ENCODE measurements around the gene ZFR.
"Not testable (repeated sequence)": the region's sequence is repeated elsewhere in the genome, so short reads cannot be mapped to it uniquely, and the experiment has no call there.

ZFR gene

GRCh38 chr5:32421075-32421474 lies 23.5 kb downstream of the ZFR start:
- no peak overlapping the region for H2AFZ ChIP-seq (ENCODE audit: low read depth, low read length)
- H3K27me3 ChIP-seq (ENCODE audit: insufficient read depth, low read length): no peaks in the 10 kb centered on the region
- no peak overlapping the region for H3K4me3 ChIP-seq (ENCODE audit: low read length)
- peaks cover 3% of the 10 kb centered on the region for H3K4me1 ChIP-seq (ENCODE audit: insufficient read depth, low read length)
- H3K9me3 ChIP-seq (ENCODE audit: low read length): peaks cover 3% of the 10 kb centered on the region
- H3K36me3 ChIP-seq (ENCODE audit: insufficient read depth, low read length): peaks cover 19% of the 10 kb centered on the region

- H3K4me1 ChIP-seq (ENCODE audit: insufficient read depth, low read length): peaks cover 3% of the 10 kb centered on the region
- peaks cover 2% of the 10 kb centered on the region for H3K9me3 ChIP-seq (ENCODE audit: low read length)
- H3K36me3 ChIP-seq (ENCODE audit: insufficient read depth, low read length): peaks cover 25% of the 10 kb centered on the region
- no peak overlapping the region for H3K4me3 ChIP-seq (ENCODE audit: low read length)
- H3K27me3 ChIP-seq (ENCODE audit: insufficient read depth, low read length): no peaks in the 10 kb centered on the region
- H2AFZ ChIP-seq (ENCODE audit: low read depth, low read length): no peak overlapping the region
Observed at GRCh38 chr5:32420506-32420905, 24.0 kb downstream of the ZFR start.

DNA sequence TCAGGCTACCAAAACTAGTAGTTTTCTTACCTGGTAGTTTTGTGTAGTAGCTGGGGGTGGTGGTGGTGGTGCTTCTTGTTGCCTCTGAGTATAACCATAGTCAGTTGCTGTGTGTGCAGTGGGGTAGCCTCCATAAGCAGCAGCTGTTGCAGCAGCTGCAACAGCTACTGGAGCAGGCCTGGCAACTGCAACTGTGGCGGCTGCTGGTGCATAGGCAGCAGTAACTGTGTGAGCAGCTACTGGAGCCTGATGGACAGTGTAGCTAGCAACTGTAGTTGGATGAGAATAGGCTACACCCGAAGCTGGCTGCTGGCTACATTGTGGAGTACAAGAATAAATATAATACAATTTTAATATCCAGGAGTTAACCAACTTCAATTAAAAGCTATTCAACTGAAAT lies 24.7 kb downstream of the ZFR start:
- Histone ChIP-seq H3K9me3 (ENCODE audit: low read length) (no peaks in the 10 kb centered on the region), H2AFZ (ENCODE audit: low read depth, low read length) (no peak overlapping the region), H3K36me3 (ENCODE audit: insufficient read depth, low read length) (peaks cover 32% of the 10 kb centered on the region), H3K27me3 (ENCODE audit: insufficient read depth, low read length) (no peaks in the 10 kb centered on the region), H3K4me1 (ENCODE audit: insufficient read depth, low read length) (peaks cover 3% of the 10 kb centered on the region), H3K4me3 (ENCODE audit: low read length) (no peak overlapping the region)

DNA sequence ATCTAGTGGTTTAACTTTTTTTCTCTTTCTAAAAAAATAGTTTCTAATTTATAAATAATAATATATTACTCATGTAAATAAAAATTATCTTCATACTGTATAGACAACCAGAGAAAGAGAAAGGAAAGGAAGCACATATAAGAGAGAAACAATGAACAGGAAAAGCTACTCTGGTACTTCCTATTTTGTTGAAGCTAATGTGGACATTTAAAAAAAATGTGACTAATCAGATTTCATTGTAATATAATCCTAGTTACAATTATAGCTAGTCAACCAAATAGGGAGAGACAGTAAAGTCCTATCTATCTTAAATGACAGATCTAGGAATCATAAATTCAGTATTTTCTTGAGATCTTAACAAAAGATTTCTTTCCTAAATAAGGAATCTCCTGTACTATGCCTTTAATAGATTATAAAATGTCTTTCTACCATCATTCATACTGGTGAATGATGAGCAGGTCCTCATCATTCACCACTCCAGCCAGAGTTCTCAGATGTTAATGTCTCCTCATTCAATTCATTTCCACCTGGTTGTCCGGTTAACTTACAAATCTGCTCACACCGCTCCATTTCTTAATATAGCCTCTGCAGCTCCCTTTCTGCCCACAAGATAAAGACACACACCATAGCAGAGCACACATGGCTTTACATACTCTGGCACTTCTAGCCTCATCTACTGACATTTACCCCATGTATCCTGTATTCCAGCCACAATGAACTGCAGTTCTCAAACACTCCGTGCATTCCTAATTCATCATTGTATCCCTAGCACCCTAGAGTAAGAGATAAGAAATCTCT lies 30.9 kb downstream of the ZFR start:
- no peak overlapping the region for H3K4me3 ChIP-seq (ENCODE audit: low read length)
- no peak overlapping the region for H2AFZ ChIP-seq (ENCODE audit: low read depth, low read length)
- peaks cover 72% of the 10 kb centered on the region for H3K36me3 ChIP-seq (ENCODE audit: insufficient read depth, low read length)
- H3K4me1 ChIP-seq (ENCODE audit: insufficient read depth, low read length): no peaks in the 10 kb centered on the region
- no peaks in the 10 kb centered on the region for H3K27me3 ChIP-seq (ENCODE audit: insufficient read depth, low read length)
- no peaks in the 10 kb centered on the region for H3K9me3 ChIP-seq (ENCODE audit: low read length)

DNA sequence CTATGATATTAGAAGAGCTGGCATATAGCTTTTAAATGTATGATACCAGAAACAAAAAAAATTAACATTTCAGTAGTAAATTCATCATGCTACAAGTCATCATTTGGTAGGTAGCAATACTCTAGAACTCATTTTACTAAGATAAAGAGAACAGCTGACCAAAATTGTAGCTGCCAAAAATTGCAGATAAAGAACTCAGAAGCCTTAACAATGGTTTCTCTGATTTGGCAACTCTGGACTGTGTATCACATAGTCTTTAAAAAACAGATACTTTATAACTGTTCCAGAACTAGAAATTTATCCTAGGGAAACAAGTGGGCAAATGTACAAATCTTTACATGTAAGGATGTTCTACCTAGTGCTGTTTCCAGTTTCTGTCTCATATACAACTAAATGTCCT lies 33.9 kb downstream of the ZFR start:
- Histone ChIP-seq H3K4me1 (ENCODE audit: insufficient read depth, low read length) (no peaks in the 10 kb centered on the region), H3K9me3 (ENCODE audit: low read length) (no peaks in the 10 kb centered on the region), H3K36me3 (ENCODE audit: insufficient read depth, low read length) (peaks cover 82% of the 10 kb centered on the region), H3K27me3 (ENCODE audit: insufficient read depth, low read length) (no peaks in the 10 kb centered on the region), H3K4me3 (ENCODE audit: low read length) (no peak overlapping the region), H2AFZ (ENCODE audit: low read depth, low read length) (no peak overlapping the region)

DNA sequence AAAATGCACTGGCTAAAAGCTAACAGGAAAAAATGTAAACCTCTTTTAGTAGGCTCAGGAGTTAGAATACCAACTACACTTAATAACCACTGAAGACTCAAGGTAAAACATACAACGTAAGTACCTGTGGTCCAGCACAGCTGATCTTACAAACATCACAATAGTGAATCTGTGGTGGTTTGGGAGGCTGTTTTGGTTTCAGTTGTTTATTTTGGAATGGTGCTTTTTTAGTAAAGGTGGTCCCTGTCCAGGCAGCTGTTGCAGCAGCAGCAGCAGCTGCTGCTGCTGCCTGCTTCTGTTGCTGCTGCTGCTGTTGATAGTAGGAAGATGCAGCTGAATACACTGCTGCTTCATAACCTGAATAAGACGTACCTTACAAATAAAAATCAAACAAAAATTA lies 37.9 kb downstream of the ZFR start:
- Histone ChIP-seq H3K4me1 (ENCODE audit: insufficient read depth, low read length) (no peaks in the 10 kb centered on the region), H3K9me3 (ENCODE audit: low read length) (no peaks in the 10 kb centered on the region), H3K36me3 (ENCODE audit: insufficient read depth, low read length) (peaks cover 85% of the 10 kb centered on the region), H3K27me3 (ENCODE audit: insufficient read depth, low read length) (no peaks in the 10 kb centered on the region), H3K4me3 (ENCODE audit: low read length) (no peak overlapping the region), H2AFZ (ENCODE audit: low read depth, low read length) (no peak overlapping the region)

- Histone ChIP-seq H3K9me3 (ENCODE audit: low read length) (no peaks in the 10 kb centered on the region), H3K4me1 (ENCODE audit: insufficient read depth, low read length) (no peaks in the 10 kb centered on the region), H3K27me3 (ENCODE audit: insufficient read depth, low read length) (no peaks in the 10 kb centered on the region), H3K36me3 (ENCODE audit: insufficient read depth, low read length) (peaks cover 87% of the 10 kb centered on the region), H3K4me3 (ENCODE audit: low read length) (no peak overlapping the region), H2AFZ (ENCODE audit: low read depth, low read length) (no peak overlapping the region)
Observed at GRCh38 chr5:32405507-32405906, 39.0 kb downstream of the ZFR start.

DNA sequence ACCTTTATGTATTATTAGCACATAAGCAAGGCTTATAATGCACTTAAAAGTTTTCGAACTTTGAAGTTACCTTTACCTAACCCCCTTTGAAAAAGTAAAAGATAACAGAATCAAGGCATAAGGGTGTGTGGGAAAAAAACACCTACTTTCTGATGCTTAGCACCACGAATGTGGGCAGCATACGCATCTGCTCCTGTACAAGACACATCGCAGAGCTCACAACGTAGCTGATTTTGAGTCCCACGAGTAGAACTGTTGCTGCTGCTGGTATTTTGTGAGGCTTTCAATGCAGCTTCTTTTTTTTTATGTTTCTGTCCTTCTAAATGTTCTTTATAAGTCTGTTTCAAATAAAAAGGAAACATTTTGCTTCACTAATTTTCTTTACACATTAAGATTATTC lies 40.8 kb downstream of the ZFR start:
- H3K36me3 ChIP-seq (ENCODE audit: insufficient read depth, low read length): peaks cover 90% of the 10 kb centered on the region

DNA sequence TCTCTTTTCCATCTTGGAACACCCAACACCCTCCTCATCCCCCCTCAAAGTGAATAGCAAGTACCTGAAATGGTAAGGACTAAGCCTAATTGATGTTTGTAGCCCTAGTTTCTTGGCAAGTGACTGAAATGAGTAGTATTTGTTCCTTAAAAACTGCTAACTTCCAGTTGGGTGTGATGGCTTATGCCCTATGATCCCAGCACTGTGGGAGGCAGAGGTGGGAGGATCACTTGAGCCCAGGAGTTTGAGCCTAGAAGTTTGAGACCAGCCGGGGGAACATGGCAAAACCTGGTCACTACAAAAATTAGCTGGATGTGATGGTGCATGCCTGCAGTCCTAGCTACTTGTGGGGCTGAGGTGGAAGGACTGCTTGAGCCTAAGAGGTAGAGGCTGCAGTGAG lies 44.1 kb downstream of the ZFR start:
- H2AFZ ChIP-seq (ENCODE audit: low read depth, low read length): no peak overlapping the region
- no peaks in the 10 kb centered on the region for H3K9me3 ChIP-seq (ENCODE audit: low read length)
- peaks cover 92% of the 10 kb centered on the region for H3K36me3 ChIP-seq (ENCODE audit: insufficient read depth, low read length)
- no peaks in the 10 kb centered on the region for H3K4me1 ChIP-seq (ENCODE audit: insufficient read depth, low read length)
- H3K4me3 ChIP-seq (ENCODE audit: low read length): no peak overlapping the region
- H3K27me3 ChIP-seq (ENCODE audit: insufficient read depth, low read length): no peaks in the 10 kb centered on the region

More for the DNA sequence above, 40.8 kb downstream of the ZFR start:
- Histone ChIP-seq H3K9me3 (ENCODE audit: low read length) (no peaks in the 10 kb centered on the region), H3K4me1 (ENCODE audit: insufficient read depth, low read length) (no peaks in the 10 kb centered on the region), H3K4me3 (ENCODE audit: low read length) (no peak overlapping the region), H3K27me3 (ENCODE audit: insufficient read depth, low read length) (no peaks in the 10 kb centered on the region), H2AFZ (ENCODE audit: low read depth, low read length) (no peak overlapping the region)

- peaks cover 91% of the 10 kb centered on the region for H3K36me3 ChIP-seq (ENCODE audit: insufficient read depth, low read length)
- not testable (repeated sequence) for H3K27me3 ChIP-seq (ENCODE audit: insufficient read depth, low read length); H2AFZ ChIP-seq (ENCODE audit: low read depth, low read length); H3K4me1 ChIP-seq (ENCODE audit: insufficient read depth, low read length); H3K4me3 ChIP-seq (ENCODE audit: low read length); H3K9me3 ChIP-seq (ENCODE audit: low read length)
Observed at GRCh38 chr5:32398754-32399153, 45.8 kb downstream of the ZFR start.

GRCh38 chr5:32394981-32395380 lies 49.6 kb downstream of the ZFR start:
- no peak overlapping the region for H3K4me3 ChIP-seq (ENCODE audit: low read length)
- H3K27me3 ChIP-seq (ENCODE audit: insufficient read depth, low read length): no peaks in the 10 kb centered on the region
- no peaks in the 10 kb centered on the region for H3K4me1 ChIP-seq (ENCODE audit: insufficient read depth, low read length)
- H3K36me3 ChIP-seq (ENCODE audit: insufficient read depth, low read length): peaks cover 89% of the 10 kb centered on the region
- no peaks in the 10 kb centered on the region for H3K9me3 ChIP-seq (ENCODE audit: low read length)
- no peak overlapping the region for H2AFZ ChIP-seq (ENCODE audit: low read depth, low read length)

DNA sequence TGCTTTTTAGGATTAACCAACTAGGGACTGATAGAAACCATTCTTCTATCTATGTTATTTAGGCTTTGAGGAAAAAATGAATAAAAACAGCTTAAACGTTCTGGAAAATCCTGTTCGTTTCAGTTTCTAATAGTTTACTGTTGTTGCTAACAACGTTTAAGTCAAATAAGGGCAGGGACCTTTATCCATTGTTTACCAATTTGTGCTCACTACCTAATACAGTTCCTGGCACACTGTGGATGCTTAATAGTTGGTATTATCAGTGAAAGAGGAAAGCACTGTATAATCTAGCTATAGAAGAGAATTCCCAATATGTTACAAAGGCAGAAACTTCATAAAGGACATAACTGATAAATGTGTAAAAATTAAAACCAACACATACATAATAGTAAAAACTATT lies 52.5 kb downstream of the ZFR start:
- no peaks in the 10 kb centered on the region for H3K9me3 ChIP-seq (ENCODE audit: low read length)
- H2AFZ ChIP-seq (ENCODE audit: low read depth, low read length): no peak overlapping the region
- H3K4me1 ChIP-seq (ENCODE audit: insufficient read depth, low read length): no peaks in the 10 kb centered on the region
- no peaks in the 10 kb centered on the region for H3K27me3 ChIP-seq (ENCODE audit: insufficient read depth, low read length)
- no peak overlapping the region for H3K4me3 ChIP-seq (ENCODE audit: low read length)
- peaks cover 90% of the 10 kb centered on the region for H3K36me3 ChIP-seq (ENCODE audit: insufficient read depth, low read length)

DNA sequence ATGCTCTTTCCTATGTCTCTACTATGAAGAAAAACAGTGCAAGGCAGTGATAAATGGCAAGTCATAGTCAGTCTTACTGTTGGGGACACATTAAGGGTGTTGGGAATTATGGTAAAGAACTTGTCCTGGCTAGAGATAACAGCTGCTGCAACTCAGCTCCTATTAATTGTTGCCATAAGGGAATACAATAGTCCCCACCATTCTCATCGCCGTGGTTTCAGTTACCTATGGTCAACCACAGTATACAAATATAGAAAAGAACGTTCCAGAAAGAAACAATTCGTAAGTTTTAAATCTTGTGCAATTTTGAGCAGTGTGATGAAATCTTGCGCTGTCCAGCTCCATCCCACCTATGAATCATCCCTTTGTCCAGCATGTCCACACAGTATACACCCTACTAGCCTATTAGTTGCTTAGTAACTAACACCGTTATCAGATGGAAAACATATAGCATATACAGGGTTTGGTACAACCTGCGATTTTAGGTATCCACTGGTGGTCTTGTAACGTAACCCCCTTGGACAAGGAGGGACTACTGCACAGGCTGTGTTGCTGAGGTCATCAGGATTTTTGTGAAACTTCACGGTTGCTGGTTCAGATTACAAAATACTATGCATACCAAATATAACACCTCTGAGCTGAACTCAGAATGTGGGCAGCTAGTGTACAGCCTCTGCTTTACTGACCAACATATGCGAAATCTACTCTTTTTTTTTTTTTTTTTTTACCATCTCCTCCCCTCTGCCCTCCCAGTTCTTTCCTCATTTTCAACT lies 53.5 kb downstream of the ZFR start:
- Histone ChIP-seq H3K9me3 (ENCODE audit: low read length) (no peaks in the 10 kb centered on the region), H3K36me3 (ENCODE audit: insufficient read depth, low read length) (peaks cover 89% of the 10 kb centered on the region), H2AFZ (ENCODE audit: low read depth, low read length) (no peak overlapping the region), H3K4me1 (ENCODE audit: insufficient read depth, low read length) (no peaks in the 10 kb centered on the region), H3K27me3 (ENCODE audit: insufficient read depth, low read length) (no peaks in the 10 kb centered on the region), H3K4me3 (ENCODE audit: low read length) (no peak overlapping the region)
